Anterior cingulate cortex (tissue), 58 donors: ENCODE results near the gene B3GALT4.
A peak's percentile ranks its signal among the peaks of the same experiment; 100 is the strongest.

ENCODE experiments used
- DNase-seq, 58 donors: peaks; one replicate each; lab custom pipeline; 2025; lab: John Stamatoyannopoulos, UW

The B3GALT4 gene

GRCh38 chr6:33288921-33289783 is 12.2 kb downstream of the B3GALT4 start, which contains the start of the genes PFDN6 and WDR46:
Gene PFDN6, plus strand, starts transcription at chr6:33289601. Its CDS starts 256 bp downstream, at chr6:33289857.
Gene WDR46, minus strand, starts transcription at chr6:33289239. Its CDS starts 69 bp downstream, at chr6:33289170.
- DNase-seq = peak in 57 of 58 donors; percentile 31 to 99 (median 85)

DNA sequence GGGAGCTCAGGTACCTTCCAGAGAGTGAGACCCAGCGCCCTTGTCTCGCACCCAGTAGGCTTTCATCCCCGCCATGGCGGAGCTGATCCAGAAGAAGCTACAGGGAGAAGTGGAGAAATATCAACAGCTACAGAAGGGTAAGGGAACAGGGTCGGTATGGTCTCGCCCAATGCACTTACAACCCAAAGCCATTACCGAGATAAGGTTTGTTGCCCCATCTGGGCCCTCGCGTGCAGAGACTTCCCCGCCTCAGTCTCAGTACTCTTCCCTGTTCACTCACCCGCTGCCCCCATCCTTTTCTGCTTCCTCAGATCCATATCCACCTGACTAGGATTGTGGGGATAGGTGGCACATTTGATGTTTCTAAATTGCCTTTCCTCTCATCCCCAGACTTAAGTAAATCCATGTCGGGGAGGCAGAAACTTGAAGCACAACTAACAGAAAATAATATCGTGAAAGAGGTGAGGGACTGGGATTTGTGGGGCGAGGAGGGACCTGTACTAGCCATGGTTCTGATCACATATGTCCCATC is 12.9 kb downstream of the B3GALT4 start:
- no peak for DNase-seq

- DNase-seq = no peak
These were observed 13.5 kb downstream of the B3GALT4 start for GRCh38 chr6:33290459-33290858.

DNA sequence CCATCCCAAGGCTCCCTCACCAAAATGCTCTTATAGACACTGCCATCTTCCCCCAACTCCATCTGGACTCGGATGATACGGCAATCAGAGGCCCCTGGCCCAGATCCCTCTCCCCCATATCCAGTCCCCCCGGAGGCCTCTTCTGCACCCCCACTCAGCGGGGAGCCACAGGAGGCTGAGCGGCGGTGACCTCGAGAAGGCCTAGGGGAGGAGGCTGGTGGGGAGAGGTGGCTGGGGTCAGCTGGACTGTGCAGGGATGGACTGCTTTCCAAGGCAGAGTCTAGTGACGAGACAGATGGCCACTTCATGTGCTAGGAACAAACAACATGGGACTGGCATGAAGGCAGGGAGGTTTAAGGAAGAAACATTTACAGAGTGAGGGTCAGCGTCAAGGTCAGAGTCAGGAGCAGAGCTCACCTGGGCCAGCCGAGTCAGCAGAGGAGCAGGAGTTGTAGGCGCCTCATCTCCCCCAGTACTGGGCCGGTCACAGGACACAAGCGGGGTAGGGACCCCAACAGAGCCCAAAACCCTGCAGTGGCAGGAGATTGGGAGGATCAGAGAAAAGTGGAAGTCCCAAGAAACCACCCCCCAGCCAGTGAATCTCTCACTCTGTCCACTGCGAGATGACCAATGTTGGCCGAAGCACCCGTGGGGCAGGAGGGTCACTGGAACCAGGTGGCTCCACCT is 16.2 kb downstream of the B3GALT4 start:
- DNase-seq = no peak

DNA sequence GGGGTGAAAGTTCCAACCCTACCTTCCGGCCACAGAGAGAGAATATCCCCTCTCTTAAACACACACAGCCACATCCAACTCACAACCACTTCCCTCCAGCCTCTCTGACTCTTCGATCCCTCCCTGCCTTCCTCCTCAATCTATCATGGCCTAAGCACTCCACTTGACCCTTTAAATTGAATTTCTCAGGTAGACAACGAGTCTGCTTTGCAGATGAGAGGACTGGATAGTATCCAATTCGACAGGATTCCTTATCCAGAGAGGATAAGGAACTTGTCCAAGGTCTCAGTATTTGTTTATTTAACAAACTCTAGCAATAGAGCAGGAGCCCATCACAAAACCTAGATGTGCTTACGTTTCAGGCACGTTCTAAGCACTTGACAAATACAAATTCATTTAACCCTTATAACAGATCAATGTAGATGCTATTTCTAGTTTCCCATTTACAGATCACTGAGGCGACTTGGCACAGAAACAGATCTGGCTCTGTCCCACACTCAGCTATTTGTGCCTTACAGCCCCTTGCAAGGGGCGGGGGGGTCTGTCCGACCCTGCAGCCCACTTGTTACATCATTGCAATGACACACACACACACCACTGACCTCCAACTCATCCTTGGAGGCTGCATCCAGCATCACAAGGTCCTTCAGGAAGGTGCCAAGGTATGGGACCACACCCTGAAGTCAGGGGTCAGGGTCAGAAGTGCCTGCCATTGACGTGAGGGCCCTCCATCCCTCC is 17.3 kb downstream of the B3GALT4 start:
- no peak for DNase-seq

DNA sequence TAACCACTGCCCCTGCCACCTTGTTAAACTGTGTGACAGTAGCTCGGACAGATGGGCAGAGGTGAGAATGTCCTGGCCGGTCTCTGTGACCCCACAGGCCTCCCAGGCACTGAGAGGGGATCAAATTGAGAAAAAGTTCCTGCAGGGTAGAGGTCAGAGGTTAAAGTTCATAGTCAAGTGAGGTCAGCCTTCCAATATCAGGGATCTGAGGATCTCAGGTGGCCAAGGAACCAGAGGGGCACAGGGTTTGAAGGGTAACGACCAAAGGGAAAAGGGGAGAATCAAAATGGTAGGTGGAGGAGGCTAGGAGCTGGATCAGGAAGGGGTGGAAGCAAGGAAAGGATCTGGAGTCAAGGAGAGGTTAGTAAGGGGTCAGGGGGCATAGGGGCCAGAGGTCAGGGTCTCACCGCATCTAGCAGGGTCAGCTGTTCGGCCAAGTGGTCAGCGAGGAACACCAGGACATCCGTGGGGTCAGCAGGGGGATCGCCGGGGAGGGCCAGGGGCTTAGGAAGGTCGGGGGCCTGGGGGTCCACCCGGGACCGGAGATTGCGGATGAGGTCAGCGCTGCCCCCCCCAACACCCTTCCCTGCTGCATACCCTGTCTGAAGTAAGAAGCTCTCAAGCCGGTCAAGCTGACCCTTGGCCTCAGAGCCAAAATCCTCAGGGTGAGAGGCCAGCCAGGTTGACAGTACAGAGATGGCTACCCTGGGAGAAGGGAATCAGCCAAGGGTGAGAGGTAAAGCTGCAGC is 18.9 kb downstream of the B3GALT4 start:
- no peak for DNase-seq

DNA sequence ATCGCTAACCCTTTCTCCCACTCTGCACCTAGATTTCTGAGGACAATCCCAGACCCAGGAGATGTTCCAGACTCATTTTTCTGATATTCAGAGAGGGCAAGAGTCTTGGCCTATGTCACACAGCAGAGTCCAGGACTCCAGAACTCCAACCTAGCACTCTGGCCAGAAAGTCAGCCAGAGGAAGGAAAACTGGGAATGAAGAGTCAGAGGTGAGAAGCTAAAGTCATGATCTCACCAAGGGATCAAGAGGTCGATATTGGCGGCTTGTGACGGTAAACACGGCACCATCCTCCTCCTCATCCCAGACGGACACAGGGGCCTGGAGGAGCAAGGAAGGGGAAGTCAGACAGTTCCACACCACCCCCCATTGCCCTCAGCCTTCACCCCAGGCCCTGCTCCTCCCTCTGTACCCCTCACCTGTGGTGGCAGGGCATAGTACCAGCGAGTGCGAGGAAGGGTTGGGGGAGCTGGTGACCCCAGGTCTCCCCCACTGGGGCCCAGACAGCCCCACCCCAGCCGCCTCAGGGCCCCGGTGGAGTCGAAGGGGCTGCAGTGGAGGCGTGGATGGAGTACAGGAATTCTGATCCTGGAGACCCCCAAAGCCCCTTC is 20.0 kb downstream of the B3GALT4 start:
- no peak for DNase-seq

GRCh38 chr6:33297406-33297955 is 20.6 kb downstream of the B3GALT4 start:
- DNase-seq = peak in 6 of 58 donors; percentile 11 to 53 (median 26)

GRCh38 chr6:33297956-33298772 is 21.2 kb downstream of the B3GALT4 start:
- DNase-seq = peak in 36 of 58 donors; percentile 6 to 73 (median 40)

GRCh38 chr6:33298773-33299236 is 21.9 kb downstream of the B3GALT4 start, which contains the start of gene RGL2:
Gene RGL2, minus strand, starts transcription at chr6:33298942. Its CDS starts 332 bp downstream, at chr6:33298610.
- peak in 53 of 58 donors; percentile 22 to 89 (median 78) for DNase-seq

GRCh38 chr6:33299237-33299944 is 22.5 kb downstream of the B3GALT4 start:
- peak; percentile 45 to 94 (median 85) for DNase-seq

- no peak for DNase-seq
These were observed 25.0 kb downstream of the B3GALT4 start for GRCh38 chr6:33301877-33302276.

DNA sequence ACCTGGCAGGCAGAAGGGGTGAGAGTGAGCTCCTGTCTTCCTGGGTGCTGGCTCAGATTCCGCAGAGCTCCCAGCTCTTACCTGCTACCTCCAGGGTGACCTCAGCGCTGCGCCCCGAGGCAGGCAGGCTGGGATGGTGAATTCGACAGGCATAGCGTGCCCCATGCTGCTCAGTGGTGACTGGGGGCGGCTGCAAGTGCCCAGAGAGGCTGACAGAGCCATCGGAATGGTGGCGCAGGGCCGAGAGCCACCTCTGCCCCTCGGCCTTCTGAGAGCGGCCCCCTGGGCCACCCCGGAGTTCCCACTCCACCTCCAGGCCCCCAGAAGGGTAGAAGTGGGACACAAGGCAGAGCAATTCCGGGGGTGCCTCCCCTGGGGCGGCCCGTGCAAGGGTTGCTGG is 27.3 kb downstream of the B3GALT4 start:
- no peak for DNase-seq

- DNase-seq = no peak
These were observed 28.1 kb downstream of the B3GALT4 start for GRCh38 chr6:33305052-33305451.

DNA sequence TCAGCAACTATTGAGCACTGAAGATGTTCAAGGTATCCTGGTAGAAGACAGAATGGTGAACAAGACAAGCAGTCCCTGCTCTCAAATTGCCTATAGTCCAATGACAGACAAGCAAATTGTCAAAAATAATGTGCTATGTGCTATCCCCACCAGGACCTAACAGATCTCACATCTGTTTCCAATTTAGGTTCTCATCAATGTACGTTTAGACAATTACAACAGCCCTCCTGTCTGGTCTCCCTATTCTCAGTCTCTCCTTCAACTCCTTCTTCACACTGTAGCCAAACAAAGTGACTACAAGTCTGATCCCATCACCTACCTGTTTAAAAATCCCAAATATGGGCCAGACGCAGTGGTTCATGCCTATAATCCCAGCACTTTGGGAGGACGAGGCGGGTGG is 29.4 kb downstream of the B3GALT4 start:
- DNase-seq = no peak

DNA sequence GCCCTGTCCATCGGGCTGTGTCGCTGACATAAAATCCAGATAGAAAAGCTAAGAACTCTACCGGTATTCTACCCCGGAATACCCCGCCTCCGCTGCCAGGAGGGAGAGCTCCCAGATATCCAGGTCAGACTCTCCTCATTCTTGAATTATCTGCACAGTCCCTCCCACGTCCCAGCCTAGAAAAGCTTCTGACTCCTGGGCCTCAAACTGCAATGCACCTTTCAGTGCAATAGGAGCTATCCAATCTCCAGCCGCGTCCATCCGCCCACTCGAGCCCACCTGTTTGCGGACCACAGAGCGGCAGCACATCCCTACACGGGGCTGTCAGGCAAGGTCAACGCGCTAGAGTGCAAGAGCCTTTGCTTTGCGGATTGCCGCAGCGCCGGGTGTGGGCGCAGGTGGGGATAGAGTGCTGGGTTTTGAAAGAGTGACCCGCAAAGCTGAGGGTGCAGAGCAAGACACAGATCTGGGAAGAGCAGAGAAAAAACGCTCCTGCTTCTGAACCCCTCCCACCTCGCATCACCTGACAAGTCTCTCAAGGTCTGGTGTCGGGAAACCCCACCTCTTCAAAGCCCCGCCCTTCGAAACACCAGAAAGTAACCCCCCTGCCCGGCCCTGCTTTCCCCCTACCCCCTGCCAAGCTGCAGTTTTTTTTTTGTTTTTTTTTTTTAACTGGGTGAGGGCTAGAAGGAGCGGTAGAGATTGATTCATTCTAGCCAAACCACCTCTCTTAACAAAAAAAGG is 35.6 kb downstream of the B3GALT4 start:
- DNase-seq = peak in 49 of 58 donors; percentile 8 to 75 (median 49)
